Measurements from ENCODE around the gene ERC2. TPM values are rescaled to one million over a fixed set of nuclear protein-coding genes. Genes with fewer than 3 reads are reported as not detected.

The ERC2 gene
- total and polyA plus RNA-seq, 2 donors (not counting 1 experiment from before 2014, with no cell fraction given), result 0.14 to 0.17 TPM

DNA sequence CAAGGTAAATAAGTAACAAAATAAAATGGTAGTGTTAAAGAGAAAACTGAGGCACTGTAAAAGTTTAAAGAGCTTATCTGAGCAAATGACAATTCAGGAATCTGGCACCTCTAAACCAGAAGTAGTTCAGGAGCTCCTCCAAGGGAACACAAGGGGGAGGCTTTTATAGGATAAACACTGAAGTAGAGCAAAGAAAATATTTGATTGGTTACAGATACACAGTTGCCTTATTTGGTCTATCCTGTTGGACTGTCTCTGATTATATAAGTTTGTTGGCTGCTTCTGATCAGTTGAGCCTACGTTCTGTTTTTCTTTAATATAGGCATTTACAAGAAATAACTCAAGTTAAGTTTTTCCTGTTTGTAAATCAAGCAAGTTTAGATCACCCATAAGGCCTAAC, 146.9 kb downstream of the ERC2 start:
- no peaks in the 10 kb centered on the region for H3K4me1 ChIP-seq (ENCODE audit: control insufficient read depth, extremely low read depth, insufficient read depth, low read length)
- H3K79me2 ChIP-seq (ENCODE audit: control insufficient read depth, insufficient read depth, low read length), result no peaks in the 10 kb centered on the region
- H3K9ac ChIP-seq (ENCODE audit: insufficient read depth, low read length), result no peak overlapping the region
- DNase-seq (ENCODE audit: low read depth in 2 of 2), result no peak
- no peaks in the 10 kb centered on the region for H3K27me3 ChIP-seq (ENCODE audit: control insufficient read depth, insufficient read depth, low read length)
- TF ChIP-seq, protein P1, sequence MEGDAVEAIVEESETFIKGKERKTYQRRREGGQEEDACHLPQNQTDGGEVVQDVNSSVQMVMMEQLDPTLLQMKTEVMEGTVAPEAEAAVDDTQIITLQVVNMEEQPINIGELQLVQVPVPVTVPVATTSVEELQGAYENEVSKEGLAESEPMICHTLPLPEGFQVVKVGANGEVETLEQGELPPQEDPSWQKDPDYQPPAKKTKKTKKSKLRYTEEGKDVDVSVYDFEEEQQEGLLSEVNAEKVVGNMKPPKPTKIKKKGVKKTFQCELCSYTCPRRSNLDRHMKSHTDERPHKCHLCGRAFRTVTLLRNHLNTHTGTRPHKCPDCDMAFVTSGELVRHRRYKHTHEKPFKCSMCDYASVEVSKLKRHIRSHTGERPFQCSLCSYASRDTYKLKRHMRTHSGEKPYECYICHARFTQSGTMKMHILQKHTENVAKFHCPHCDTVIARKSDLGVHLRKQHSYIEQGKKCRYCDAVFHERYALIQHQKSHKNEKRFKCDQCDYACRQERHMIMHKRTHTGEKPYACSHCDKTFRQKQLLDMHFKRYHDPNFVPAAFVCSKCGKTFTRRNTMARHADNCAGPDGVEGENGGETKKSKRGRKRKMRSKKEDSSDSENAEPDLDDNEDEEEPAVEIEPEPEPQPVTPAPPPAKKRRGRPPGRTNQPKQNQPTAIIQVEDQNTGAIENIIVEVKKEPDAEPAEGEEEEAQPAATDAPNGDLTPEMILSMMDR (conservative IDR thresholded peaks at IDR 0.05 in 1 of 2, IDR thresholded peaks at IDR 0.05 in 1 of 2; ENCODE audit: low read depth in 1 of 2, low read length in 2 of 2), result no peak
- no peak for TF ChIP-seq EZH2 (IDR thresholded peaks at IDR 0.05; ENCODE audit: low read length, missing control alignments)
- no peaks in the 10 kb centered on the region for H3K9me3 ChIP-seq (ENCODE audit: control insufficient read depth, insufficient read depth, low read depth, low read length)
- H3K4me3 ChIP-seq (replicated peaks in 1 of 4; ENCODE audit: control extremely low read depth in 1 of 4, insufficient read depth in 1 of 4, low read depth in 3 of 4, low read length in 4 of 4), result no peak overlapping the region
- H3K27ac ChIP-seq (ENCODE audit: insufficient read depth, low read length), result no peak overlapping the region
- H3K4me2 ChIP-seq (ENCODE audit: extremely low read depth, insufficient read depth, low read length), result no peak overlapping the region
- no peak overlapping the region for H2AFZ ChIP-seq (ENCODE audit: low read length)
- H4K20me1 ChIP-seq (ENCODE audit: control insufficient read depth, extremely low read depth, insufficient read depth, low read length), result no peaks in the 10 kb centered on the region
- H3K36me3 ChIP-seq (ENCODE audit: control insufficient read depth, insufficient read depth, low read length), result no peaks in the 10 kb centered on the region

DNA sequence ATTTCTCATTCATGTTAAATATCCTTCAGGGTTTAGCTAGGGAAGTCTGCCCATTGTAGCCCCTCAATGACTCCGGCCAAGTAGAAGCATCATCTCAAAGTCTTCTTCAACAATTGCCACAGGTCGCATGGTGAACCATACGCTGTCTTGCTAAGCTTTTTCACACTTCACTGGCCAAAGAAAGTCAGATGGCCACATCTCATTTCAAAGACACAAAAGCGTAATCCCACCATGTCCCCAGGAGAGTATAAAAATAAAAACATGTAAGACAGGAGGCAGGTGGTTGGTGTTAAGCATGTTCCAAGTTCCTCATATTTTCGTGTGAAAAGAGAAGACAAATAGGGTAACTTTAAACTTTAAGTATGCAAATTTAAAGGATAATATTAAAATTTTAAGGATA, 147.4 kb downstream of the ERC2 start:
- Histone ChIP-seq H3K9me3 (ENCODE audit: control insufficient read depth, insufficient read depth, low read depth, low read length) (no peaks in the 10 kb centered on the region), H3K36me3 (ENCODE audit: control insufficient read depth, insufficient read depth, low read length) (no peaks in the 10 kb centered on the region), H3K4me2 (ENCODE audit: extremely low read depth, insufficient read depth, low read length) (no peak overlapping the region), H2AFZ (ENCODE audit: low read length) (no peak overlapping the region), H3K79me2 (ENCODE audit: control insufficient read depth, insufficient read depth, low read length) (no peaks in the 10 kb centered on the region), H3K4me1 (ENCODE audit: control insufficient read depth, extremely low read depth, insufficient read depth, low read length) (no peaks in the 10 kb centered on the region), H3K9ac (ENCODE audit: insufficient read depth, low read length) (no peak overlapping the region), H3K27me3 (ENCODE audit: control insufficient read depth, insufficient read depth, low read length) (no peaks in the 10 kb centered on the region), H3K4me3 (replicated peaks in 1 of 4; ENCODE audit: control extremely low read depth in 1 of 4, insufficient read depth in 1 of 4, low read depth in 3 of 4, low read length in 4 of 4) (no peak overlapping the region), H3K27ac (ENCODE audit: insufficient read depth, low read length) (no peak overlapping the region), H4K20me1 (ENCODE audit: control insufficient read depth, extremely low read depth, insufficient read depth, low read length) (no peaks in the 10 kb centered on the region)
- no peak for TF ChIP-seq EZH2 (IDR thresholded peaks at IDR 0.05; ENCODE audit: low read length, missing control alignments)
- TF ChIP-seq, protein P1 (conservative IDR thresholded peaks at IDR 0.05 in 1 of 2, IDR thresholded peaks at IDR 0.05 in 1 of 2; ENCODE audit: low read depth in 1 of 2, low read length in 2 of 2), result no peak
- DNase-seq (ENCODE audit: low read depth in 2 of 2), result no peak

- no peaks in the 10 kb centered on the region for H3K79me2 ChIP-seq (ENCODE audit: control insufficient read depth, insufficient read depth, low read length)
- no peak for DNase-seq (ENCODE audit: low read depth in 2 of 2)
- H3K9ac ChIP-seq (ENCODE audit: insufficient read depth, low read length), result no peak overlapping the region
- no peak overlapping the region for H3K4me2 ChIP-seq (ENCODE audit: extremely low read depth, insufficient read depth, low read length)
- no peaks in the 10 kb centered on the region for H3K27me3 ChIP-seq (ENCODE audit: control insufficient read depth, insufficient read depth, low read length)
- no peaks in the 10 kb centered on the region for H3K36me3 ChIP-seq (ENCODE audit: control insufficient read depth, insufficient read depth, low read length)
- no peaks in the 10 kb centered on the region for H3K4me1 ChIP-seq (ENCODE audit: control insufficient read depth, extremely low read depth, insufficient read depth, low read length)
- no peak for TF ChIP-seq EZH2 (IDR thresholded peaks at IDR 0.05; ENCODE audit: low read length, missing control alignments)
- TF ChIP-seq, protein P1 (conservative IDR thresholded peaks at IDR 0.05 in 1 of 2, IDR thresholded peaks at IDR 0.05 in 1 of 2; ENCODE audit: low read depth in 1 of 2, low read length in 2 of 2), result no peak
- H4K20me1 ChIP-seq (ENCODE audit: control insufficient read depth, extremely low read depth, insufficient read depth, low read length), result no peaks in the 10 kb centered on the region
- no peak overlapping the region for H3K4me3 ChIP-seq (replicated peaks in 1 of 4; ENCODE audit: control extremely low read depth in 1 of 4, insufficient read depth in 1 of 4, low read depth in 3 of 4, low read length in 4 of 4)
- H2AFZ ChIP-seq (ENCODE audit: low read length), result no peak overlapping the region
- H3K27ac ChIP-seq (ENCODE audit: insufficient read depth, low read length), result no peak overlapping the region
- H3K9me3 ChIP-seq (ENCODE audit: control insufficient read depth, insufficient read depth, low read depth, low read length), result no peaks in the 10 kb centered on the region
These were observed 149.4 kb downstream of the ERC2 start for GRCh38 chr3:56318891-56319290.

Measured in fibroblast of lung (primary cell).